ENCODE data around the gene SLC5A9. TPM values are rescaled to one million over a fixed set of nuclear protein-coding genes. Genes with fewer than 3 reads are reported as not detected.

Gene SLC5A9
- total RNA-seq, 1 experiment from 2014 or later: not detected

GRCh38 chr1:48225579-48225978 is 3.1 kb downstream of the SLC5A9 start:
- Histone ChIP-seq H3K9me2 (ENCODE audit: insufficient read depth) (no peaks in the 10 kb centered on the region), H2AFZ (ENCODE audit: low read depth, low read length, poor library complexity, severe bottlenecking) (no peak overlapping the region), H3K9me3 (ENCODE audit: control insufficient read depth in 1 of 2, insufficient read depth in 1 of 2, low read depth in 1 of 2, low read length in 2 of 2) (no peaks in the 10 kb centered on the region), H3K36me3 (ENCODE audit: control insufficient read depth in 1 of 2, insufficient read depth in 2 of 2, low read length in 2 of 2) (no peaks in the 10 kb centered on the region), H3K4me3 (replicated peaks in 1 of 2; ENCODE audit: low read depth in 1 of 2, low read length in 2 of 2) (no peak overlapping the region), H3K4me2 (ENCODE audit: low read length) (no peak overlapping the region), H3K79me2 (ENCODE audit: insufficient read depth, low read length) (no peaks in the 10 kb centered on the region), H3K9ac (ENCODE audit: low read length) (no peak overlapping the region), H3K27ac (ENCODE audit: low read depth, low read length) (no peak overlapping the region), H3K4me1 (ENCODE audit: control insufficient read depth in 1 of 2, insufficient read depth in 2 of 2, low read length in 2 of 2) (no peaks in the 10 kb centered on the region), H3K27me3 (ENCODE audit: insufficient read depth, low read length) (no peaks in the 10 kb centered on the region), H4K20me1 (ENCODE audit: insufficient read depth) (no peaks in the 10 kb centered on the region)
- BruUV-seq (replicated peaks): no TSS peak
- DNase-seq (ENCODE audit: low read depth, low spot score) (no peak), ATAC-seq (no peak)
- CTCF ChIA-PET: no interaction called here
- TF ChIP-seq ATF3 (IDR thresholded peaks at IDR 0.05): no peak
- TF ChIP-seq CTCF (IDR thresholded peaks at IDR 0.05 in 2 of 3, conservative IDR thresholded peaks at IDR 0.05 in 1 of 3; ENCODE audit: borderline replicate concordance in 1 of 3, insufficient read depth in 1 of 3, low read depth in 2 of 3, low read length in 2 of 3): no peak
- TF ChIP-seq SIN3A (IDR thresholded peaks at IDR 0.05; ENCODE audit: low read depth): no peak
- TF ChIP-seq TCF7L2 (IDR thresholded peaks at IDR 0.05; ENCODE audit: borderline replicate concordance, extremely low read depth, insufficient read depth, insufficient read length): no peak
- POLR2A ChIA-PET: no interaction called here
- RAD21 ChIA-PET (ENCODE audit: low non-redundant PET in 1 of 2, low total read pairs in 2 of 2, uncharacterized antibody in 2 of 2, unreplicated experiment in 2 of 2): no interaction called here
- intact Hi-C loops (cut with micrococcal nuclease): no loop called here

GRCh38 chr1:48227165-48228013 is 4.9 kb downstream of the SLC5A9 start:
- no peaks in the 10 kb centered on the region for H3K9me2 ChIP-seq (ENCODE audit: insufficient read depth)
- no peaks in the 10 kb centered on the region for H3K79me2 ChIP-seq (ENCODE audit: insufficient read depth, low read length)
- no TSS peak for BruUV-seq (replicated peaks)
- CTCF ChIA-PET: interaction anchor here (0.9 kb wide), 1 partner anchor 24 kb away, joined by 4 read pairs; no protein-coding TSS in a partner anchor
- RAD21 ChIA-PET (ENCODE audit: low non-redundant PET in 1 of 2, low total read pairs in 2 of 2, uncharacterized antibody in 2 of 2, unreplicated experiment in 2 of 2): no interaction called here
- H3K9ac ChIP-seq (ENCODE audit: low read length): no peak overlapping the region
- no peaks in the 10 kb centered on the region for H3K4me1 ChIP-seq (ENCODE audit: control insufficient read depth in 1 of 2, insufficient read depth in 2 of 2, low read length in 2 of 2)
- intact Hi-C loops (cut with micrococcal nuclease): no loop called here
- TF ChIP-seq CTCF (IDR thresholded peaks at IDR 0.05 in 2 of 3, conservative IDR thresholded peaks at IDR 0.05 in 1 of 3; ENCODE audit: borderline replicate concordance in 1 of 3, insufficient read depth in 1 of 3, low read depth in 2 of 3, low read length in 2 of 3): no peak
- no peak for TF ChIP-seq EGR1 (IDR thresholded peaks at IDR 0.05; ENCODE audit: low read depth)
- TF ChIP-seq POLR2A (IDR thresholded peaks at IDR 0.05; ENCODE audit: borderline replicate concordance, extremely low read depth, insufficient read depth, insufficient read length): no peak
- no peak for TF ChIP-seq JUND (IDR thresholded peaks at IDR 0.05)
- no peak for TF ChIP-seq EZH2 (IDR thresholded peaks at IDR 0.05)
- no peak for TF ChIP-seq CEBPB (IDR thresholded peaks at IDR 0.05; ENCODE audit: low read depth)
- no peak overlapping the region for H3K4me2 ChIP-seq (ENCODE audit: low read length)
- no peak overlapping the region for H3K4me3 ChIP-seq (replicated peaks in 1 of 2; ENCODE audit: low read depth in 1 of 2, low read length in 2 of 2)
- no peak overlapping the region for H2AFZ ChIP-seq (ENCODE audit: low read depth, low read length, poor library complexity, severe bottlenecking)
- H3K36me3 ChIP-seq (ENCODE audit: control insufficient read depth in 1 of 2, insufficient read depth in 2 of 2, low read length in 2 of 2): no peaks in the 10 kb centered on the region
- no peak overlapping the region for H3K27ac ChIP-seq (ENCODE audit: low read depth, low read length)
- no peaks in the 10 kb centered on the region for H3K27me3 ChIP-seq (ENCODE audit: insufficient read depth, low read length)
- POLR2A ChIA-PET: no interaction called here
- DNase-seq (ENCODE audit: low read depth, low spot score) (no peak), ATAC-seq (no peak)
- no peaks in the 10 kb centered on the region for H4K20me1 ChIP-seq (ENCODE audit: insufficient read depth)
- H3K9me3 ChIP-seq (ENCODE audit: control insufficient read depth in 1 of 2, insufficient read depth in 1 of 2, low read depth in 1 of 2, low read length in 2 of 2): no peaks in the 10 kb centered on the region

Data from HCT116 (cell line).